Adipocyte (in vitro differentiated cells): ENCODE measurements around the gene G3BP1.
"Not testable (repeated sequence)": the region's sequence is repeated elsewhere in the genome, so short reads cannot be mapped to it uniquely, and the experiment has no call there.

Source experiments
- DNase-seq: peaks from one replicate; pipeline ENCODE4 v3.0.0-alpha.2; 2015; ENCODE audit warnings: low read depth
- H3K27me3 ChIP-seq: replicated peaks from 2 replicates; pipeline ENCODE4 v1.7.0; 2013; ENCODE audit warnings: mild to moderate bottlenecking, low read length, moderate library complexity; ENCODE audit not compliant: control insufficient read depth, insufficient read depth
- H3K36me3 ChIP-seq: 2 replicates; pipeline ENCODE4 v1.7.0; 2013; ENCODE audit warnings: low read length, mild to moderate bottlenecking, moderate library complexity; ENCODE audit not compliant: control insufficient read depth, insufficient read depth, severe bottlenecking
- H3K4me1 ChIP-seq: 2 replicates; pipeline ENCODE4 v1.7.0; 2013; ENCODE audit warnings: mild to moderate bottlenecking, low read length, moderate library complexity; ENCODE audit not compliant: control insufficient read depth, insufficient read depth
- H3K4me3 ChIP-seq: 2 replicates; pipeline ENCODE4 v1.7.0; 2013; ENCODE audit warnings: mild to moderate bottlenecking, low read length, moderate library complexity
- H3K9ac ChIP-seq: 2 replicates; pipeline ENCODE4 v1.7.0; 2013; ENCODE audit warnings: mild to moderate bottlenecking, low read length, moderate library complexity
- H3K9me3 ChIP-seq: 2 replicates; pipeline ENCODE4 v1.7.0; 2013; ENCODE audit warnings: mild to moderate bottlenecking, low read length, moderate library complexity; ENCODE audit not compliant: control insufficient read depth

G3BP1 gene

GRCh38 chr5:151771259-151772028 is at the start of gene G3BP1:
G3BP1 (plus strand) TSS chr5:151771954; CDS start chr5:151786621, 14,667 bp downstream.
- peak within 1 kb of the TSS; percentile 99 for H3K9ac ChIP-seq
- no peaks in the 10 kb centered on the region for H3K36me3 ChIP-seq
- H3K27me3 ChIP-seq: no peaks in the 10 kb centered on the region
- no peaks in the 10 kb centered on the region for H3K9me3 ChIP-seq
- peaks cover 33% of the 10 kb centered on the region for H3K4me1 ChIP-seq
- DNase-seq: peak; percentile 100
- peak within 1 kb of the TSS; percentile 96 for H3K4me3 ChIP-seq

- Histone ChIP-seq H3K4me1 (peaks cover 39% of the 10 kb centered on the region), H3K9me3 (no peaks in the 10 kb centered on the region), H3K9ac (no peak overlapping the region), H3K36me3 (no peaks in the 10 kb centered on the region), H3K27me3 (no peaks in the 10 kb centered on the region), H3K4me3 (no peak overlapping the region)
- no peak for DNase-seq
These were observed 49.2 kb upstream of the G3BP1 start for GRCh38 chr5:151722546-151722945.

GRCh38 chr5:151724360-151724759 is 47.4 kb upstream of the G3BP1 start:
- no peak for DNase-seq
- no peaks in the 10 kb centered on the region for H3K36me3 ChIP-seq
- H3K4me3 ChIP-seq: no peak overlapping the region
- H3K4me1 ChIP-seq: peaks cover 22% of the 10 kb centered on the region
- no peaks in the 10 kb centered on the region for H3K27me3 ChIP-seq
- H3K9me3 ChIP-seq: no peaks in the 10 kb centered on the region
- no peak overlapping the region for H3K9ac ChIP-seq

- H3K4me3 ChIP-seq, H3K4me1 ChIP-seq, H3K9ac ChIP-seq, H3K36me3 ChIP-seq, DNase-seq, H3K27me3 ChIP-seq, H3K9me3 ChIP-seq: not testable (repeated sequence)
These were observed 42.2 kb upstream of the G3BP1 start for GRCh38 chr5:151729597-151729996.

GRCh38 chr5:151730381-151730780 is 41.4 kb upstream of the G3BP1 start:
- H3K27me3 ChIP-seq: no peaks in the 10 kb centered on the region
- H3K4me1 ChIP-seq: no peaks in the 10 kb centered on the region
- no peak overlapping the region for H3K9ac ChIP-seq
- H3K4me3 ChIP-seq: no peak overlapping the region
- no peaks in the 10 kb centered on the region for H3K9me3 ChIP-seq
- DNase-seq: no peak
- H3K36me3 ChIP-seq: no peaks in the 10 kb centered on the region

GRCh38 chr5:151733358-151734063 is 38.2 kb upstream of the G3BP1 start:
- Histone ChIP-seq H3K9me3 (no peaks in the 10 kb centered on the region), H3K36me3 (no peaks in the 10 kb centered on the region), H3K4me3 (no peak overlapping the region), H3K4me1 (peaks cover 17% of the 10 kb centered on the region), H3K9ac (no peak overlapping the region), H3K27me3 (no peaks in the 10 kb centered on the region)
- no peak for DNase-seq

- no peak for DNase-seq
- H3K4me1 ChIP-seq: peaks cover 21% of the 10 kb centered on the region
- H3K9me3 ChIP-seq: no peaks in the 10 kb centered on the region
- no peaks in the 10 kb centered on the region for H3K27me3 ChIP-seq
- no peaks in the 10 kb centered on the region for H3K36me3 ChIP-seq
- H3K9ac ChIP-seq: no peak overlapping the region
- H3K4me3 ChIP-seq: no peak overlapping the region
These were observed 37.7 kb upstream of the G3BP1 start for GRCh38 chr5:151734064-151734408.

- no peak for DNase-seq
- Histone ChIP-seq H3K4me3 (no peak overlapping the region), H3K9me3 (no peaks in the 10 kb centered on the region), H3K36me3 (no peaks in the 10 kb centered on the region), H3K27me3 (no peaks in the 10 kb centered on the region), H3K4me1 (peaks cover 36% of the 10 kb centered on the region), H3K9ac (no peak overlapping the region)
These were observed 36.1 kb upstream of the G3BP1 start for GRCh38 chr5:151735646-151736045.

GRCh38 chr5:151737431-151737830 is 34.3 kb upstream of the G3BP1 start:
- no peak for DNase-seq
- Histone ChIP-seq H3K36me3 (no peaks in the 10 kb centered on the region), H3K4me3 (no peak overlapping the region), H3K4me1 (peaks cover 54% of the 10 kb centered on the region), H3K9ac (no peak overlapping the region), H3K27me3 (no peaks in the 10 kb centered on the region), H3K9me3 (no peaks in the 10 kb centered on the region)

- H3K9ac ChIP-seq: peak overlapping the region; percentile 40
- no peaks in the 10 kb centered on the region for H3K9me3 ChIP-seq
- no peaks in the 10 kb centered on the region for H3K27me3 ChIP-seq
- no peak overlapping the region for H3K4me3 ChIP-seq
- H3K36me3 ChIP-seq: no peaks in the 10 kb centered on the region
- no peak for DNase-seq
- peaks cover 63% of the 10 kb centered on the region for H3K4me1 ChIP-seq
These were observed 33.5 kb upstream of the G3BP1 start for GRCh38 chr5:151738125-151738848.

- Histone ChIP-seq H3K4me3 (peak overlapping the region; percentile 58), H3K36me3 (no peaks in the 10 kb centered on the region), H3K27me3 (no peaks in the 10 kb centered on the region), H3K4me1 (peaks cover 73% of the 10 kb centered on the region), H3K9me3 (no peaks in the 10 kb centered on the region), H3K9ac (peak overlapping the region; percentile 85)
- DNase-seq: no peak
These were observed 32.4 kb upstream of the G3BP1 start for GRCh38 chr5:151739395-151739794.
